ENCODE results near the gene PCDHGB3.
"Not testable (repeated sequence)": the region's sequence is repeated elsewhere in the genome, so short reads cannot be mapped to it uniquely, and the experiment has no call there.

Gene PCDHGB3

DNA sequence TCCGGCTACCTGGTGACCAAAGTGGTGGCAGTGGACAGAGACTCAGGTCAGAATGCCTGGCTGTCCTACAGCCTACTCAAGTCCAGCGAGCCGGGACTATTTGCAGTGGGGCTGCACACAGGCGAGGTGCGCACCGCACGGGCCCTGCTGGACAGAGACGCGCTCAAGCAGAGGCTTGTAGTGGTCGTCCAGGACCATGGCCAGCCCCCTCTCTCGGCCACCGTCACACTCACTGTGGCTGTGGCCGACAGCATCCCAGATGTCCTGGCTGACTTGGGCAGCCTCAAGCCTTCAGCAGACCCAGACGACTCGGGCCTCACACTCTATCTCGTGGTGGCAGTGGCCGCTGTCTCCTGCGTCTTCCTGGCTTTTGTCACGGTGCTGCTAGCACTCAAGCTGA is 13.1 kb upstream of the PCDHGB3 start:
- DNase-seq (ENCODE audit: low read depth, low spot score): no peak

DNA sequence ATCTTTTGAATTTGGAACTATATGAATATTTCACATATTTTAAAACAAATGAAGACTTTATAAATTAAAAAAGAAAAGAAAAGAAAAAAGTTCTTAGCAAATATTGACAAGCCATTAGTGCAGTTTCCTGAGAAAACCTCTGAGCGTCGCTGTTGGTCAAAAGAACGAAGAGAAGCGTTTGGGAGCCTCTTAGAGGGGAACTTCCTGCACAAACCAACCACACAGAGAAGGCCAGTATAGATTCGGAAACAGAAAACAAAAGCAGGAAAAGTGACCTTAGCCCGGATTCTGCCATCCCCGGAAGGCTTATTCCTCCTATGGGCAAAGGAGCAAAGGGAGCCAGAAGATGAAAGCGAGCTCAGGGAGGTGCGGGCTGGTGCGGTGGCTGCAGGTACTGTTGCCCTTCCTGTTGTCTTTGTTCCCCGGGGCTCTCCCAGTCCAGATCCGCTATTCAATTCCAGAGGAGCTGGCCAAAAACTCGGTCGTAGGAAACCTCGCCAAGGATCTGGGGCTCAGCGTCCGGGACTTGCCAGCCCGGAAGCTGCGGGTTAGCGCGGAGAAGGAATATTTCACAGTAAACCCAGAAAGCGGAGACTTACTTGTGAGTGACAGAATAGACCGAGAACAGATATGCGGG is 10.1 kb upstream of the PCDHGB3 start, which contains the start of gene PCDHGB2:
TSS of gene PCDHGB2 (plus strand) at position 205 of the 637 bp plus-strand sequence. CDS start at position 347, 142 bp downstream.
- no peak for DNase-seq (ENCODE audit: low read depth, low spot score)

DNA sequence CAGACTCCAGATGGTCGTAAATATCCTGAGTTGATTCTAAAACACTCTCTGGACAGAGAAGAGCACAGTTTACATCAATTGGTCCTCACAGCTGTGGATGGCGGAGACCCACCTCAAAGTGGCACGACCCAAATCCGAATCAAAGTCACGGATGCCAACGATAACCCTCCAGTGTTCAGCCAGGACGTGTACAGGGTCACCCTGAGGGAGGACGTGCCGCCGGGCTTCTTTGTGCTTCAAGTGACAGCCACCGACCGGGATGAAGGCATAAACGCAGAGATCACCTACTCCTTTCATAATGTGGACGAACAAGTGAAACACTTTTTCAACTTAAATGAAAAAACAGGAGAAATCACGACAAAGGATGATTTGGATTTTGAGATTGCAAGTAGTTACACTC is 9.4 kb upstream of the PCDHGB3 start:
- DNase-seq (ENCODE audit: low read depth, low spot score): no peak

DNA sequence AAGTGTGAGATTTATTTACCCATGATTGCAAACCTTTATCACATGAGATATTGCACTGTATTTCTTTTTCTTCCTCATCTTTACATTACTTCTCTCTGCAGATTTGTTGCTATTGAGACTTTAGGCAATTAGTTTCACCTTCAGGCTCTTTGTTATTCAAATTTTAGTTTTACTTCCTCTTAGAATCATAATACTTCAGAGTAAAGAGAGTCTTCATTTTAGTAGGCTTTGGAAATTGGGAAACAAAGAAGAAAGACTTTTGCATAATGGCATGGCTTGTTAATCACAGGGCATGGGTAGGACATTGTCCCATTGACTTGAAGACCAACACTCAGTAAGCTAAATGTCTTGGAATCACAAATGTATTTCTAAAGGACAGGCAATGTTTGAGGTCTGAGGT is 7.3 kb upstream of the PCDHGB3 start:
- DNase-seq (ENCODE audit: low read depth, low spot score): no peak

DNA sequence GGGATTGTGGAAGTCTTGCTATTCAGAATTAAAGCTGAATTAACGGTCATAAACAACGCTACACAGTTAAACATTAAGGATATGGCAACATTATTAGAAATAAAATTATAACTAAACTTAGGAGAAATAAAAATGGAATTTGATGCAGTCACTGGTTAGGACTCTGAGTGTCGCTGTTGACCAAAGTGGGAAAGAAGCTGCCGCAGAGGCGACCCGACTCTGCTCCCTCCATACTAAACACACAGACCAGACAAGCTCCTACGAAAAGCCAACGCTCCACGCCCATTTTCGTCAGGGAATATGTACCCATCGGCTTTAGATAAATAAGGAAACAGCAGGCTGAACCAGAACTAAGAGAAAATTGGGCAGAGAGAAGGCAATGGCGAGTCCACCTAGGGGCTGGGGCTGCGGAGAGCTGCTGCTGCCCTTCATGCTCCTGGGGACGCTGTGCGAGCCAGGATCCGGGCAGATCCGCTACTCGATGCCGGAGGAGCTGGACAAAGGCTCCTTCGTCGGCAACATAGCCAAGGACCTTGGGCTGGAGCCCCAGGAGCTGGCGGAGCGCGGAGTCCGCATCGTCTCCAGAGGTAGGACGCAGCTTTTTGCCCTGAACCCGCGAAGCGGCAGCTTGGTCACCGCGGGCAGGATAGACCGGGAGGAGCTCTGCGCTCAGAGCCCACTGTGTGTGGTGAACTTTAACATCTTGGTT is 5.9 kb upstream of the PCDHGB3 start, which contains the start of gene PCDHGA5:
TSS of gene PCDHGA5 (plus strand) at position 211 of the 709 bp plus-strand sequence. CDS start at position 380, 169 bp downstream.
- no peak for DNase-seq (ENCODE audit: low read depth, low spot score)

DNA sequence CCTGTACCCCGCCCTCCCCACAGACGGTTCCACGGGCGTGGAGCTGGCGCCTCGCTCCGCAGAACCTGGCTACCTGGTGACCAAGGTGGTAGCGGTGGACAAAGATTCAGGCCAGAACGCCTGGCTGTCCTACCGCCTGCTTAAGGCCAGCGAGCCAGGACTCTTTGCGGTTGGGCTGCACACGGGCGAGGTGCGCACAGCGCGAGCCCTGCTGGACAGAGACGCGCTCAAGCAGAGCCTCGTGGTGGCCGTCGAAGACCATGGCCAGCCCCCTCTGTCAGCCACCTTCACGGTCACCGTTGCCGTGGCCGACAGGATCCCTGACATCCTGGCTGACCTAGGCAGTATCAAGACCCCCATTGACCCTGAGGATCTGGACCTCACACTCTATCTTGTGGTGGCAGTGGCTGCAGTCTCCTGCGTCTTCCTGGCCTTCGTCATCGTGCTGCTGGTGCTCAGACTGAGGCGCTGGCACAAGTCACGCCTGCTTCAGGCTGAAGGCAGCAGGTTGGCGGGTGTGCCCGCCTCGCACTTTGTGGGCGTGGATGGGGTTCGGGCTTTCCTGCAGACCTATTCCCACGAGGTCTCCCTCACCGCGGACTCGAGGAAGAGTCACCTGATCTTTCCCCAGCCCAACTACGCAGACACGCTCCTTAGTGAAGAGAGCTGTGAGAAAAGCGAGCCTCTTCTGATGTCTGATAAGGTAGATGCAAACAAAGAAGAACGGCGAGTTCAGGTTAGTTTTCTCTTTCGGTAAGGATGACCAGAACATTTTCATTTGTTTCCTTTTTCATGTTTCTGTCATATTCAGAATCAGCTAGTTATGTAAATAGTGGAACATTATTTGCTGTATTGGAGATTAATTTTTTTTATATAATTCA is 3.8 kb upstream of the PCDHGB3 start:
- no peak for DNase-seq (ENCODE audit: low read depth, low spot score)

DNA sequence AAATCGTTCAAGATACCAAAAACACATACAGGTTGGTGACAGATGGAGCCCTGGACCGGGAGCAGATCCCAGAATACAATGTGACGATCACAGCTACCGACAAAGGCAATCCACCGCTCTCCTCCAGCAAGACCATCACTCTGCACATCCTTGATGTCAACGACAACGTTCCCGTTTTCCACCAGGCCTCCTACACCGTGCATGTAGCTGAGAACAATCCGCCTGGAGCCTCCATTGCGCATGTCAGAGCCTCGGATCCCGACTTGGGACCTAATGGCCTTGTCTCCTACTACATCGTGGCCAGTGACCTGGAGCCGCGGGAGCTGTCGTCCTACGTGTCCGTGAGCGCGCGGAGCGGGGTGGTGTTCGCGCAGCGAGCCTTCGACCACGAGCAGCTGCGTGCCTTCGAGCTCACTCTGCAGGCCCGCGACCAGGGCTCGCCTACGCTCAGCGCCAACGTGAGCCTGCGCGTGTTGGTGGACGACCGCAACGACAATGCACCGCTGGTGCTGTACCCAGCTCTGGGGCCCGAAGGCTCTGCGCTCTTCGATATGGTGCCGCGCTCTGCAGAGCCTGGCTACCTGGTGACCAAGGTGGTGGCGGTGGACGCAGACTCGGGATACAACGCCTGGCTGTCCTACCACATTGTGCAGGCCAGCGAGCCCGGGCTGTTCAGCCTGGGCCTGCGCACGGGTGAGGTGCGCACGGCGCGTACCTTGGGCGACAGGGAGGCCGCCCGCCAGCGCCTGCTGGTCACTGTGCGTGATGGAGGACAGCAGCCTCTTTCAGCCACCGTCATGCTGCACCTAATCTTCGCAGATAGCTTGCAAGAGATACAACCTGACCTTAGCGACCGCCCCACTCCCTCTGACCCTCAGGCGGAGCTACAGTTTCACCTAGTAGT is 1.8 kb downstream of the PCDHGB3 start:
- DNase-seq (ENCODE audit: low read depth, low spot score): no peak

DNA sequence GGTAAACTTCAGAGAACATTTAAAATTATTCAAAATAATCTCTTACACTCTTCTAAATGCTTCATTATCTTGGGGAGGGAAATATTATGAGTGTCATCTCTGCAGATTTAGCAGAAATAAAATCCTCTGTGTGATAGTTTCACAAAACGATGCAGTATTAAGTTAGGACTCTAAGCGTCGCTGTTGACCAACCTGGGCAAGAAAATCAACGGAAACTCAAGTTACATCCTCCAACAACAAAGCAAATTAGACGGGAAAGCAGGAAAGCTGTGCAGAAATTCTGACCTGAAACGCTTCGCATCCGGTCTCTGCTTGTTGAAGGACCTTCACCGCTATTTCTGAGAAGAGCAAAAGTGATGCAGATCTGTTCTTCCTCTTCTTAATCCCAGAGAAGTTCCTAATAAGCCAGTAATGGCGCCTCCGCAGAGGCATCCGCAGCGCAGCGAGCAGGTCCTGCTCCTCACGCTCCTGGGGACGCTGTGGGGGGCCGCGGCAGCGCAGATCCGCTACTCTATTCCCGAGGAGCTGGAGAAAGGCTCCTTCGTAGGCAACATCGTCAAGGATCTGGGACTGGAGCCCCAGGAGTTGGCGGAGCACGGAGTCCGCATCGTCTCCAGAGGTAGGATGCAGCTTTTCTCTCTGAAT is 3.8 kb downstream of the PCDHGB3 start, which contains the start of gene PCDHGA6:
TSS of gene PCDHGA6 (plus strand) at position 219 of the 645 bp plus-strand sequence. CDS start at position 412, 193 bp downstream.
- DNase-seq (ENCODE audit: low read depth, low spot score): no peak

DNA sequence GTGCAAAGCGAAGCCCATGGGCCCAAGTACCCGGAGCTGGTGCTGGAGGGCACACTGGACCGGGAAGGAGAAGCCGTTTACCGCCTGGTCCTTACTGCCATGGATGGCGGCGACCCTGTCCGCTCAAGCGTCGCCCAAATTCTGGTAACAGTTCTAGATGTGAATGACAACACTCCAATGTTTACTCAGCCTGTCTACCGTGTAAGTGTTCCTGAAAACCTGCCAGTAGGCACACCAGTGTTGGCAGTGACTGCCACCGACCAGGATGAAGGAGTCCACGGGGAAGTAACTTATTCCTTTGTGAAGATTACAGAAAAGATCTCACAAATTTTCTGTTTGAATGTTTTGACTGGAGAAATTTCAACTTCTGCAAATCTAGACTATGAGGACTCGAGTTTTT is 4.6 kb downstream of the PCDHGB3 start:
- DNase-seq (ENCODE audit: low read depth, low spot score): no peak

DNA sequence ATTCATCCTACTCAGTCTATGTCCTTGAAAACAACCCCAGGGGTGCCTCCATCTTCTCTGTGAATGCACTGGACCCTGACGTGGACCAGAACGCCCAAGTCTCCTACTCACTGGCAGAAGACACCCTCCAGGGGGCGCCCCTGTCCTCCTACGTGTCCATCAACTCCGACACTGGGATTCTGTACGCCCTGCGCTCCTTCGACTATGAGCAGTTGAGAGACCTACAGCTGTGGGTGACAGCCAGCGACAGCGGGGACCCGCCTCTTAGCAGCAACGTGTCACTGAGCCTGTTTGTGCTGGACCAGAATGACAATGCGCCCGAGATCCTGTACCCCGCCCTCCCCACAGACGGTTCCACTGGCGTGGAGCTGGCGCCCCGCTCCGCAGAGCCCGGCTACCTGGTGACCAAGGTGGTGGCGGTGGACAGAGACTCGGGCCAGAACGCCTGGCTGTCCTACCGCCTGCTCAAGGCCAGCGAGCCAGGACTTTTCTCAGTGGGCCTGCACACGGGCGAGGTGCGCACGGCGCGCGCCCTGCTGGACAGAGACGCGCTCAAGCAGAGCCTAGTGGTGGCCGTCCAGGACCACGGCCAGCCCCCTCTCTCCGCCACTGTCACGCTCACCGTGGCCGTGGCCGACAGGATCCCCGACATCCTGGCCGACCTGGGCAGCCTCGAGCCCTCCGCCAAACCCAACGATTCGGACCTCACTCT is 5.6 kb downstream of the PCDHGB3 start:
- not testable (repeated sequence) for DNase-seq (ENCODE audit: low read depth, low spot score)

DNA sequence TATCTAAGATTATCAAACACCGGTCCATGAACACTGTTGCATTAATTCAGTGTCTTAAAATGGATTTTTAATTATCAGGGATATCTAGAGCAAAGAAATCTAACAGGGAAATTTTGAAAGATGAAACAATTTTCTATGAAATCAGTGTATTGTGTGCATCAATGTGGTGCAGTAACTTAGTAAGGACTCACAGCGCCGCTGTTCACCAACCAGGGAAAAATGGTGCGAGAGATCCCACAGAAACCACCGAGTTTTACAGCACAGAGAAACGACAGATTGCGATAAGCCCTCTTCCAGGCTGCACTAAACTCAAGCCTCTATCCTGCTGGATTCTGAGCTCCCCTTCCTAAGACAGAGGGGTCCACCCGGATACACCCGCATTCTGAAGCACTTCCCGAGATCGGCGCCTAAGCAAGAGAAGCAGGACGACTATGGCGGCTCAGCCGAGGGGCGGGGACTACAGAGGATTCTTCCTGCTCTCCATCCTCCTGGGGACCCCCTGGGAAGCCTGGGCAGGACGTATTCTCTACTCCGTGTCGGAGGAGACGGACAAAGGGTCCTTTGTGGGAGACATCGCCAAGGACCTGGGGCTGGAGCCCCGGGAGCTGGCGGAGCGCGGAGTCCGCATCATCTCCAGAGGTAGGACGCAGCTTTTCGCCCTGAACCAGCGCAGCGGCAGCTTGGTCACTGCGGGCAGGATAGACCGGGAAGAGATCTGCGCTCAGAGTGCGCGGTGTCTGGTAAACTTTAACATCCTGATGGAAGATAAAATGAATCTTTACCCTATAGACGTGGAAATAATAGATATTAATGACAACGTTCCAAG is 12.6 kb downstream of the PCDHGB3 start, which contains the start of gene PCDHGA7:
TSS of gene PCDHGA7 (plus strand) at position 274 of the 826 bp plus-strand sequence. CDS start at position 432, 158 bp downstream.
- no peak for DNase-seq (ENCODE audit: low read depth, low spot score)

DNA sequence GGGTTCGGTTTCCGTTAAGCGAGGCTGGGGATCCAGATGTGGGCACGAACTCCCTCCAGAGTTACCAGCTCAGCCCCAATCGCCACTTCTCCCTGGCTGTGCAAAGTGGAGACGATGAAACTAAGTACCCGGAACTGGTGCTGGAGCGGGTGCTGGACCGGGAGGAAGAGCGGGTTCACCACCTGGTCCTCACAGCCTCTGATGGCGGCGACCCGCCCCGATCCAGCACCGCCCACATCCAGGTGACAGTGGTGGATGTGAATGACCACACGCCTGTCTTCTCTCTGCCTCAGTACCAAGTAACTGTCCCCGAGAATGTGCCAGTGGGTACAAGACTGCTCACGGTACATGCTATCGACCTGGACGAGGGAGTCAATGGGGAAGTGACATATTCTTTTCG is 13.3 kb downstream of the PCDHGB3 start:
- no peak for DNase-seq (ENCODE audit: low read depth, low spot score)

DNA sequence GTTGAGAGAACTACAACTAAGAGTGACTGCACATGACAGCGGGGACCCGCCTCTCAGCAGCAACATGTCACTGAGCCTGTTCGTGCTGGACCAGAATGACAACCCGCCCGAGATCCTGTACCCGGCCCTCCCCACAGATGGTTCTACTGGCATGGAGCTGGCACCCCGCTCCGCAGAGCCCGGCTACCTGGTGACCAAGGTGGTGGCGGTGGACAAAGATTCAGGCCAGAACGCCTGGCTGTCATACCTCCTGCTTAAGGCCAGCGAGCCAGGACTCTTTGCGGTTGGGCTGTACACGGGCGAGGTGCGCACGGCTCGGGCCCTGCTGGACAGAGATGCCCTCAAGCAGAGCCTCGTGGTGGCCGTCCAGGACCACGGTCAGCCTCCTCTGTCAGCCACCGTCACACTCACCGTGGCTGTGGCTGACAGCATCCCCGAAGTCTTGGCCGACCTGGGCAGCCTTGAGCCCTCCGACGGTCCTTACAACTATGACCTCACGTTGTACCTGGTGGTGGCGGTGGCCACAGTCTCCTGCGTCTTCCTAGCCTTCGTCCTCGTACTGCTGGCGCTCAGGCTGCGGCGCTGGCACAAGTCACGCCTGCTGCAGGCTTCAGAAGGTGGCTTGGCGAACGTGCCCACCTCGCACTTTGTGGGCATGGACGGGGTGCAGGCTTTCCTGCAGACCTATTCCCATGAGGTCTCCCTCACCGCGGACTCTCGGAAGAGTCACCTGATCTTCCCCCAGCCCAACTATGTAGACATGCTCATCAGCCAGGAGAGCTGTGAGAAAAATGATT is 14.6 kb downstream of the PCDHGB3 start:
- no peak for DNase-seq (ENCODE audit: low read depth, low spot score)

DNA sequence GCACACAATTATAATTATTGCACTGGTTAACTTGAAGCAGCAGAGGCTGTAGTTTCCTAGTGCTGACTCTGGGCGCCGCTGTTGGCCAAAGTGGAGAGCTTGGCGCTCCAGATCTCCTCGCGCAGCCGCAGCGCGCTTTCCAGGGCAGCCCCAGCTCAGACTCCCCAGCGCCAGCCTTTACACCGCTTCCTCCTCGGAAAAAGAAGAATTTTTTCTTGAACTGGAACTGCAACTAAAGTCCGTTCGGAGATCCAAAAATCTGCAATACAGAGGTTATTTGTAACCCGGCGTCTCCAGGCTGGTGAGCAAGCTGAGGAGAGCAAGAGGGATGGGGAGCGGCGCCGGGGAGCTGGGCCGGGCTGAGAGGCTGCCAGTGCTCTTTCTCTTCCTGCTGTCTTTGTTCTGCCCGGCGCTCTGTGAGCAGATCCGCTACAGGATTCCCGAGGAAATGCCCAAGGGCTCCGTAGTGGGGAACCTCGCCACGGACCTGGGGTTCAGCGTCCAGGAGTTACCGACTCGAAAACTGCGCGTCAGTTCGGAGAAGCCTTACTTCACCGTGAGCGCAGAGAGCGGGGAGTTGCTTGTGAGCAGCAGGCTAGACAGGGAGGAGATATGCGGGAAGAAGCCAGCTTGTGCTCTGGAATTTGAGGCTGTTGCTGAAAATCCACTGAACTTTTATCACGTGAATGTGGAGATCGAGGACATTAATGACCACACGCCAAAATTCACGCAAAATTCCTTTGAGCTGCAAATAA is 17.7 kb downstream of the PCDHGB3 start, which contains the start of gene PCDHGB4:
TSS of gene PCDHGB4 (plus strand) at position 142 of the 755 bp plus-strand sequence. CDS start at position 329, 187 bp downstream.
- not testable (repeated sequence) for DNase-seq (ENCODE audit: low read depth, low spot score)

DNA sequence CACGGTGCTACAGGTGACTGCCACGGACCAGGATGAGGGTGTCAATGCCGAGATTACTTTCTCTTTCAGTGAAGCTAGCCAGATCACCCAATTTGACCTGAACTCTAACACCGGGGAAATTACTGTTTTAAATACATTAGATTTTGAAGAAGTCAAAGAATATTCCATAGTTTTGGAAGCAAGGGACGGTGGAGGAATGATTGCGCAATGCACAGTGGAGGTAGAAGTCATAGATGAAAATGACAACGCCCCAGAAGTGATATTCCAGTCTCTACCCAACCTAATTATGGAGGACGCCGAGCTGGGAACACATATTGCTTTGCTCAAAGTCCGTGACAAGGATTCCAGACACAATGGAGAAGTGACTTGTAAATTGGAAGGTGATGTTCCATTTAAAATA is 18.6 kb downstream of the PCDHGB3 start:
- DNase-seq (ENCODE audit: low read depth, low spot score): no peak

DNA sequence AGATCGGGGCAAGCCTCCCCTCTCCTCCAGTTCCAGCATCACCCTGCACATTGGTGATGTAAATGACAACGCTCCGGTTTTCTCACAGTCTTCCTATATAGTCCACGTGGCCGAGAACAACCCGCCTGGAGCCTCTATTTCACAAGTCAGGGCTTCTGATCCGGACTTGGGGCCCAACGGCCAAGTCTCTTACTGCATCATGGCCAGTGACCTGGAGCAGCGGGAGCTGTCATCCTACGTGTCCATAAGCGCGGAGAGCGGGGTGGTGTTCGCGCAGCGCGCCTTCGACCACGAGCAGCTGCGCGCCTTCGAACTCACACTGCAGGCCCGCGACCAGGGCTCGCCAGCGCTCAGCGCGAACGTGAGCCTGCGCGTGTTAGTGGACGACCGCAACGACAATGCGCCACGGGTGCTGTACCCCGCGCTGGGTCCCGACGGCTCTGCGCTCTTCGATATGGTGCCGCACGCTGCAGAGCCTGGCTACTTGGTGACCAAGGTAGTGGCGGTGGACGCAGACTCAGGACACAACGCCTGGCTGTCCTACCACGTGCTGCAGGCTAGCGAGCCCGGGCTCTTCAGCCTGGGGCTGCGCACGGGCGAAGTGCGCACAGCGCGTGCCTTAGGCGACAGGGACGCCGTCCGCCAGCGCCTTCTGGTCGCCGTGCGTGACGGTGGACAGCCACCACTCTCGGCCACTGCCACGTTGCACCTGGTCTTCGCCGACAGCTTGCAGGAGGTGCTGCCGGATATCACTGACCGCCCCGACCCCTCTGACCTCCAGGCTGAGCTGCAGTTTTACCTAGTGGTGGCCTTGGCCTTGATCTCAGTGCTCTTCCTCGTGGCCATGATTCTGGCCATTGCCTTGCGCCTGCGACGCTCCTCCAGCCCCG is 19.4 kb downstream of the PCDHGB3 start:
- no peak for DNase-seq (ENCODE audit: low read depth, low spot score)
